Colonic mucosa (tissue), 4 donors: Measurements from ENCODE around the gene PCDHGA1. TPM values are rescaled to one million over a fixed set of nuclear protein-coding genes. Genes with fewer than 3 reads are reported as not detected.
A peak's percentile ranks its signal among the peaks of the same experiment; 100 is the strongest.
"Not testable (repeated sequence)": the region's sequence is repeated elsewhere in the genome, so short reads cannot be mapped to it uniquely, and the experiment has no call there.

Source experiments
- DNase-seq: peaks from one replicate; pipeline ENCODE4 v3.0.0-alpha.2; 2020
- H3K27ac ChIP-seq: fragments of 200-600 bp; one replicate; pipeline ENCODE4 v1.8.0; 2021
- H3K27me3 ChIP-seq: fragments of 200-600 bp; one replicate; pipeline ENCODE4 v1.8.0; 2021
- H3K36me3 ChIP-seq: fragments of 200-600 bp; one replicate; pipeline ENCODE4 v1.8.0; 2021
- H3K4me1 ChIP-seq: fragments of 200-600 bp; one replicate; pipeline ENCODE4 v1.8.0; 2021; ENCODE audit warnings: mild to moderate bottlenecking
- H3K4me3 ChIP-seq: fragments of 200-600 bp; one replicate; pipeline ENCODE4 v1.8.0; 2021
- H3K9ac ChIP-seq, 2 donors: one replicate each; pipeline ENCODE4 v1.7.0; 2013; ENCODE audit warnings: control low read depth in 2 of 2, low read depth in 2 of 2, low read length in 2 of 2
- H3K9me3 ChIP-seq: fragments of 200-600 bp; one replicate; pipeline ENCODE4 v1.8.0; 2021
- CTCF ChIP-seq: fragments of 200-600 bp; IDR thresholded peaks from one replicate; pipeline ENCODE4 v1.8.0; 2022; ENCODE audit warnings: antibody characterized with exemption, mild to moderate bottlenecking
- intact Hi-C: fragments of 100-400 bp; cut with DNase I; formaldehyde crosslinking; loops from one replicate; pipeline ENCODE4 v1.14.1; 2022
- total RNA-seq, 2 donors: library from RNA; stranded (reverse); fragmentation: NEBNext Ultra II Directional in 1 of 2; extraction: Animal tissue kit (Norgen Biotek cat#: 25700) in 1 of 2; gene quantifications; one replicate each; pipeline ENCODE4 v1.2.1, GENCODE V29; 2021
- donor health status: healthy.
- donor health status: DM: no; HTN: no; CAD: no.
- donor health status: DM: no; HTN: no; CAD: no.

PCDHGA1 gene
- total RNA-seq, 2 donors from 2014 or later: 0.10 to 0.37 TPM

- TF ChIP-seq CTCF: no peak
- Histone ChIP-seq H3K9ac (no peak overlapping the region), H3K27ac (no peak overlapping the region), H3K36me3 (no peaks in the 10 kb centered on the region), H3K9me3 (peaks cover 9% of the 10 kb centered on the region), H3K27me3 (no peaks in the 10 kb centered on the region), H3K4me3 (no peak overlapping the region), H3K4me1 (no peaks in the 10 kb centered on the region)
- no peak for DNase-seq
- intact Hi-C loops: loop anchor here (10.0 kb wide), 2 partner anchors 113 to 153 kb away; no protein-coding TSS in a partner anchor
Measured at GRCh38 chr5:141411575-141411974, 81.3 kb downstream of the PCDHGA1 start.

- peak; percentile 26 for TF ChIP-seq CTCF
- Histone ChIP-seq H3K9ac (peak within 1 kb of the TSS in 1 of 2 donors; percentile 26), H3K27me3 (no peaks in the 10 kb centered on the region), H3K36me3 (no peaks in the 10 kb centered on the region), H3K27ac (no peak within 1 kb of the TSS), H3K4me1 (no peaks in the 10 kb centered on the region), H3K4me3 (peak within 1 kb of the TSS; percentile 28), H3K9me3 (peaks cover 9% of the 10 kb centered on the region)
- intact Hi-C loops: loop anchor here (10.0 kb wide), 2 partner anchors 112 to 152 kb away; no protein-coding TSS in a partner anchor
- DNase-seq: peak; percentile 67
Measured at GRCh38 chr5:141412854-141413539, 82.7 kb downstream of the PCDHGA1 start, which contains the start of gene PCDHGA10. PCDHGA10 (plus strand) TSS chr5:141412987; CDS start chr5:141413176, 189 bp downstream.

GRCh38 chr5:141413540-141414069 is 83.3 kb downstream of the PCDHGA1 start:
- H3K9ac ChIP-seq: peak overlapping the region in 1 of 2 donors; percentile 26
- no peak overlapping the region for H3K27ac ChIP-seq
- H3K4me3 ChIP-seq: peak overlapping the region; percentile 28
- no peaks in the 10 kb centered on the region for H3K36me3 ChIP-seq
- no peak for DNase-seq
- intact Hi-C loops: loop anchor here (10.0 kb wide), 2 partner anchors 111 to 151 kb away; no protein-coding TSS in a partner anchor
- peaks cover 9% of the 10 kb centered on the region for H3K9me3 ChIP-seq
- H3K27me3 ChIP-seq: no peaks in the 10 kb centered on the region
- TF ChIP-seq CTCF: no peak
- H3K4me1 ChIP-seq: no peaks in the 10 kb centered on the region

GRCh38 chr5:141414548-141415274 is 84.4 kb downstream of the PCDHGA1 start:
- peaks cover 11% of the 10 kb centered on the region for H3K9me3 ChIP-seq
- not testable (repeated sequence) for DNase-seq, H3K9ac ChIP-seq, H3K27ac ChIP-seq, H3K4me3 ChIP-seq, H3K36me3 ChIP-seq, H3K4me1 ChIP-seq, H3K27me3 ChIP-seq
- intact Hi-C loops: loop anchor here (10.0 kb wide), 2 partner anchors 110 to 150 kb away; no protein-coding TSS in a partner anchor

GRCh38 chr5:141415275-141415618 is 84.9 kb downstream of the PCDHGA1 start:
- not testable (repeated sequence) for H3K27me3 ChIP-seq, H3K27ac ChIP-seq, H3K9ac ChIP-seq, H3K9me3 ChIP-seq, H3K4me3 ChIP-seq, H3K36me3 ChIP-seq, DNase-seq, H3K4me1 ChIP-seq
- intact Hi-C loops: loop anchor here (10.0 kb wide), 2 partner anchors 110 to 150 kb away; no protein-coding TSS in a partner anchor

- intact Hi-C loops: loop anchor here (10.0 kb wide), 2 partner anchors 107 to 147 kb away; no protein-coding TSS in a partner anchor
- H3K9me3 ChIP-seq, H3K9ac ChIP-seq, H3K36me3 ChIP-seq, H3K27me3 ChIP-seq, H3K4me1 ChIP-seq, H3K27ac ChIP-seq: not testable (repeated sequence)
- TF ChIP-seq CTCF: peak; percentile 32
- peak; percentile 52 for DNase-seq
- peak within 1 kb of the TSS; percentile 26 for H3K4me3 ChIP-seq
Measured at GRCh38 chr5:141417494-141418172, 87.3 kb downstream of the PCDHGA1 start, which contains the start of gene PCDHGB7. PCDHGB7 (plus strand) TSS chr5:141417677; CDS start chr5:141417860, 183 bp downstream.
